Right atrium auricular region (tissue), 2 donors: ENCODE results near the gene PTPN4. TPM values are rescaled to one million over a fixed set of nuclear protein-coding genes. Genes with fewer than 3 reads are reported as not detected.

Experiments
- DNase-seq: peaks from one replicate; pipeline ENCODE4 v3.0.0-alpha.2; 2019; ENCODE audit warnings: low spot score
- H3K27ac ChIP-seq, 2 donors: fragments of 200-600 bp; sonication (generic); 1 replicate in 1 of 2; 2 replicates in 1 of 2; pipeline ENCODE4 v1.5.1; 2016 to 2019
- H3K27me3 ChIP-seq, 2 donors: fragments of 200-600 bp; sonication (generic); one replicate each; pipeline versions ENCODE4 v1.5.1 to v1.6.0; 2017 to 2019
- H3K36me3 ChIP-seq: fragments of 200-600 bp; sonication (generic); one replicate; pipeline ENCODE4 v1.5.1; 2016
- H3K4me1 ChIP-seq, 2 donors: fragments of 200-600 bp; sonication (generic); one replicate each; pipeline versions ENCODE4 v1.5.1 to v1.6.0; 2017 to 2019
- H3K4me3 ChIP-seq, 2 donors: fragments of 200-600 bp; sonication (generic); 1 replicate in 1 of 2; 2 replicates in 1 of 2; pipeline ENCODE4 v1.5.1; 2017 to 2019; ENCODE audit warnings: mild to moderate bottlenecking in 1 of 2, moderate library complexity in 1 of 2
- H3K9me3 ChIP-seq, 2 donors: fragments of 200-600 bp; sonication (generic); one replicate each; pipeline ENCODE4 v1.5.1; 2019
- CTCF ChIP-seq, 2 donors: fragments of 200-600 bp; sonication (generic); IDR thresholded peaks; one replicate each; pipeline ENCODE4 v1.5.1; 2019; ENCODE audit warnings: antibody characterized with exemption in 2 of 2
- total RNA-seq, 2 donors: library from RNA; depleted of rRNA; stranded (reverse); fragments of >200 nt; gene quantifications; one replicate each; pipeline ENCODE4 v1.1.0, GENCODE V29; 2016

Gene PTPN4
- total RNA-seq, 2 donors from 2014 or later: 23.7 to 44.1 TPM

- H3K27me3 ChIP-seq: no peaks in the 10 kb centered on the region
- H3K4me3 ChIP-seq: no peak overlapping the region
- peak overlapping the region in 1 of 2 donors; percentile 34 for H3K27ac ChIP-seq
- DNase-seq: no peak
- TF ChIP-seq CTCF (IDR thresholded peaks at IDR 0.05): peak in 1 of 2 donors; percentile 38
- H3K4me1 ChIP-seq: no peaks in the 10 kb centered on the region
- H3K9me3 ChIP-seq: no peaks in the 10 kb centered on the region
- H3K36me3 ChIP-seq: no peaks in the 10 kb centered on the region
Measured at GRCh38 chr2:119721462-119721861, 38.3 kb upstream of the PTPN4 start.

GRCh38 chr2:119721904-119722303, 37.8 kb upstream of the PTPN4 start:
- Histone ChIP-seq H3K4me1 (no peaks in the 10 kb centered on the region), H3K27ac (peak overlapping the region in 1 of 2 donors; percentile 34)
- no peak for TF ChIP-seq CTCF (IDR thresholded peaks at IDR 0.05)

GRCh38 chr2:119723186-119723585, 36.5 kb upstream of the PTPN4 start:
- TF ChIP-seq CTCF (IDR thresholded peaks at IDR 0.05): no peak
- Histone ChIP-seq H3K36me3 (no peaks in the 10 kb centered on the region), H3K9me3 (no peaks in the 10 kb centered on the region), H3K27ac (no peak overlapping the region), H3K4me3 (no peak overlapping the region), H3K4me1 (no peaks in the 10 kb centered on the region), H3K27me3 (no peaks in the 10 kb centered on the region)
- no peak for DNase-seq

More at GRCh38 chr2:119721904-119722303, 37.8 kb upstream of the PTPN4 start:
- Histone ChIP-seq H3K4me3 (no peak overlapping the region), H3K27me3 (no peaks in the 10 kb centered on the region), H3K36me3 (no peaks in the 10 kb centered on the region), H3K9me3 (no peaks in the 10 kb centered on the region)
- DNase-seq: no peak

- no peaks in the 10 kb centered on the region for H3K9me3 ChIP-seq
- no peak overlapping the region for H3K4me3 ChIP-seq
- DNase-seq: no peak
- TF ChIP-seq CTCF (IDR thresholded peaks at IDR 0.05): no peak
- H3K36me3 ChIP-seq: no peaks in the 10 kb centered on the region
- no peaks in the 10 kb centered on the region for H3K4me1 ChIP-seq
- H3K27me3 ChIP-seq: no peaks in the 10 kb centered on the region
- H3K27ac ChIP-seq: no peak overlapping the region
Measured at GRCh38 chr2:119723784-119724467, 35.8 kb upstream of the PTPN4 start.

GRCh38 chr2:119724656-119725485, 34.9 kb upstream of the PTPN4 start:
- Histone ChIP-seq H3K4me3 (no peak overlapping the region), H3K27ac (no peak overlapping the region), H3K9me3 (no peaks in the 10 kb centered on the region), H3K4me1 (no peaks in the 10 kb centered on the region), H3K36me3 (no peaks in the 10 kb centered on the region), H3K27me3 (no peaks in the 10 kb centered on the region)
- TF ChIP-seq CTCF (IDR thresholded peaks at IDR 0.05): no peak
- DNase-seq: no peak
